Skeletal muscle cell (primary cell): ENCODE measurements around the gene PRAC1.

Experiments
- DNase-seq: peaks from one replicate; pipeline ENCODE4 v3.0.0-alpha.2; 2010; ENCODE audit warnings: low read depth
- H3K4me3 ChIP-seq: 2 replicates; pipeline ENCODE4 v1.5.1; 2011; ENCODE audit warnings: low read depth, mild to moderate bottlenecking, control low read depth, low read length, moderate library complexity

PRAC1 gene

DNA sequence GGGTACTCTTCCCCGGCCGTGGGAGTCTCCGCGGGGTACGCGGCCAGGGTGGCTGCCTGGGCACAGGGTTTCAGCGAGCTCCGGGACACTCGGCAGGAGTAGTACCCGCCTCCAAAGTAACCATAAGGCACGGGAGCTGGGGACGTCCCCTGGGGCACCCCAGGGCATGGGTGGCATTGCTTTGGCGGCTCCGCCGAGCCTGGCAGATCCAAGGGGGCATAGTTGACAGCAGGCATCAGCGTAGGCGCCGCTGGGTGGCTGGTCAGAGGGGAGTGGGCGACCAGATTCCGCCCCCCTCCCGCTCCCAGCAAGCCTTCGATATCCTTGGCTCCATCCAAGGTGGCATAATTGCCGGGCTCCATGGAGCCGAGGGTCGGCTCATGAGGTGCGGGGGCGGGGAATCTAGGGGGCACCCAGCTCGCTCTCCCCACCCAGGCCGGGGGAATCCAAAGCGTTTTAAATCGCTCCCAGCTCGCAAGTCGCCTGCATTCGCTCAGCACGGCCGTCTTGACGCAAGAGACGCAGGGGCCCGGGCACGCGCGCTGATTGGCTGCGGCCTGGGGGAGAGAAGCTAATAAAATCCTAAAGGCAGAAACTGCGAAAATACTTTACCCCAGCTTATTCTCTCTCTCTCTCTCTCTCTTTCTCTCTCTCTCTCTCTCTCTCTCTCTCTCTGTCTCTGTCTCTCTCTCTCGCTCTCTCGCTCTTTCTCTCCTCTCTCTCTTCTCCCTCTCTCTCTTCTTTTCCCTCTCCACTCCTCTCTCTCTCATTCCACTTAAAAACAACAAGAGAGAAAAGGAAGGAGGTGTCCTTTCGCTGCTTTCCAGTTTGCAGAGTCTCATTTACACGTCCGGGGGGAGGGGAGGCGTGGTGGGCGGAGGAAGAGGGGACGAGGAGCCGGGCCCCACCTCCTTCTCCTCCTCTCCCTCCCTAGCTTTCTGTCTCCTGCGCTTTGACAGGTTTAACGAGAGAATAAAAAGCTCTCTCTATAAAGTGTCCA is 6.2 kb upstream of the PRAC1 start, which contains the start of gene HOXB13:
Gene HOXB13, minus strand, starts transcription at position 519 of the 1,000 bp plus-strand sequence. Its CDS starts 157 bp downstream, at position 362.
- DNase-seq, result no peak
- peak within 1 kb of the TSS; percentile 29 for H3K4me3 ChIP-seq

GRCh38 chr17:48727415-48728175 is 5.3 kb upstream of the PRAC1 start:
- DNase-seq, result no peak
- H3K4me3 ChIP-seq, result no peak overlapping the region

- no peak overlapping the region for H3K4me3 ChIP-seq
- DNase-seq, result no peak
These were observed 4.6 kb upstream of the PRAC1 start for GRCh38 chr17:48726916-48727286.

- no peak for DNase-seq
- H3K4me3 ChIP-seq, result no peak overlapping the region
These were observed 4.0 kb upstream of the PRAC1 start for GRCh38 chr17:48726114-48726915.

DNA sequence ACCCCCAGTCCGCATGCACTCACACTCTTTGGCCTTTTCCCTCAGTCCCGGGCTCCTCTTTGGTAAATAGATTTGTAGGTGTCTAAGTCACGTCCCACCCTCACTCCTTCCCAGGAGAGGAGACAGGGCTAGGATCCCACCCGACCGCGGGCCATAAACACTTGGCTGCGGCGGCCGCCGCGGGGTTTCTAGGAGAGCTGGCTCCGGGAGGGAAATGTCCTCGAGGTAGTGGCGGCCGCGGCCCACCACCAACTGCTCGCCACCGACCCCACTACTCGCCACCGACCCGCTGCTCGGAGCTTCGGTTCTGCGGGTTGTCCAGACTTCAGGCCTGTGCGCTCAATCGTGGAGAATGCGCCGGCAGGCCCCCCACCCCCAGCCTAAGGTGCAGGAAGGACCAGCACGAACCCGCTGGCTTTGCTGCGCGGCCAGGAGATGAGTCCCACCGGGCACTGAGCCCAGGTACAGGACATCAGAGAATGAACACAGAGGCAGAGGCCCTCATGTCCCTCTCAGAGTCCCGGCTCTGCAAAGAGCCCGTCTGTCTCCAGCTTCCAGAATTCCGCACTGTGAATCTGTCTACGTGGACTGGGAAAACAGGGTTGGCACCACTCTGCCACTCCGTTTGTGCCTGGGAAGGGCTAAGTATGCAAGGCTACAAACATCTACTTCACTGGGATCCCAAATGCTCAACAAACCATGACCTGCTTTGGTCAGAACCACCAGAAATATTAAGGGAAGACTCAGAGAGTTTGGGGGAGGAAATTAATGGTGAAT is 3.2 kb upstream of the PRAC1 start:
- DNase-seq, result no peak
- H3K4me3 ChIP-seq, result no peak overlapping the region

GRCh38 chr17:48725004-48725287 is 2.6 kb upstream of the PRAC1 start:
- DNase-seq, result no peak
- H3K4me3 ChIP-seq, result no peak overlapping the region

DNA sequence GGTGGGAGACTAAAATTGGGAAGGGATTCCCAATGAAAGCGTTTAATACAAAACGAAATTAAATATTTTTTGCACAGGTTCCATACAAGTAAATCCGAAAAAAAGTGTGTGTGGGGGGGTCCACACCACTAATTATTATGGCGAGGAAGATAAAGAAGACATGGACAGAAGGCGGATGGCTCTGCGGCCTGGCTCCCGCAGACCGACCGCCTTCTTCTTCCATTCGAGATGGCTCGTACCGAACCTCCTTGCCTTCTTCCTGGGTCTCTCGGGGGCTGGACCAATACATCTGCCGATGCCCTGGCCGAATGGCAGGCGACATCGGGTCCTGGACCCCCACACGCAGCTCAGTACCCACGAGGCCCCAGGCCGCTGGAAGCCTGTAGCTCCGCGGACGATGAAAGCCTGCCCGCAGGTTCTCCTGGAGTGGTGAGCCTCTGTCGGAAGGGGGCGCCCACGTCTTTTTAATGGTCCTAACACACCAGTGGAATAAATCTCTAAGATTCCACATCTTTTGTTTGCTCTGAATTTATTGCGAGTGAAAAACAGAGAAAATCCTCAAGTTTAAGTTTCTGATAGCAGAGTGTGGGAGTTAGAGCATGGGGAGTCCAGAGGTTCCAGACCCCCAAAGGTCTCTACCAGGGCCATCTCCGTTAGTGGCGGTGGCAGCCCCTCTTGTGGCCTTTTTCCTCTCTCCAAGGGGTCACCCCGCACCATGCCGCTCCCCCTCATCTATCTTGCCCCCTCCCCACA is 2.1 kb upstream of the PRAC1 start:
- DNase-seq, result peak; percentile 14
- H3K4me3 ChIP-seq, result no peak overlapping the region

GRCh38 chr17:48723423-48724250 is 1.3 kb upstream of the PRAC1 start:
- H3K4me3 ChIP-seq, result no peak overlapping the region
- DNase-seq, result no peak

- DNase-seq, result no peak
- no peak within 1 kb of the TSS for H3K4me3 ChIP-seq
These were observed 651 bp upstream of the PRAC1 start, which contains the start of gene PRAC2 for GRCh38 chr17:48722915-48723422. PRAC2 (plus strand) TSS chr17:48723185; CDS start chr17:48724411, 1,226 bp downstream.

GRCh38 chr17:48721009-48721402 is 1.3 kb downstream of the PRAC1 start:
- H3K4me3 ChIP-seq, result no peak overlapping the region
- no peak for DNase-seq

DNA sequence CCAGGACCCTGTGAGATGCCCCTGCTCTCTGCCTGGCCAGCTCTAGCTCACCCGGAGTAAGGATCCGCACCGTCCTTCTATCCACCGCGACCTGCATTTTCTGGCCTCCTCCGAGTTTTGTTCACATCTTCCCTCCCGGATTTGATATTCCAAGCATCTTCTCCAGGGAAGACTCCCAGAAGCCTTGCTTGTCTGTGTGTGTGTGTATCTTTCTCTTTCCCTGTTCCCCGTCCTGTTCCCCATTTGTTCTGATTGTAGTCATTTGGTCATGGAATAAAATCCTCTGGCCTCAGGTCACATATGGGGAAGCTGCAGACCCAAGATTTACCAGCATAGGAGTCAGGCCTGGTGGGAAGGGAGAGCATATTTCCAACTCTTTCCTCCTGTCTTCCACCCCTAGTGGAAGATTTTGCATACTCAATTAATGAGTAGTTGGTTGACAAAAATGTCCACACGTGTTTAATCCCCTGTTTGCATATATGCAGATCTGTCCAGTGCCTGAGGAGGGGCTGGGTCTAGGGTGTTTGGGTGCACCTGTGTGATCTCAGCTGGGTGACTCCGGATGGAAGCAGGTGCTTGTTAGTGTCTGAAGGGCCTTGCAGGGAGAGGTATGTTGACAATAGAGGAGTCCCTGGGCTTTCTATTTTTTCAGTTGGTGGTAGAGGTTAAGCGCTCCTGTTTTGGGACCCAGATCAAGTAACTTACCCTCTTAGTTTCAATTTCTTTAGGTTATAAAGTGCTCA is 1.9 kb downstream of the PRAC1 start:
- H3K4me3 ChIP-seq, result no peak overlapping the region
- no peak for DNase-seq

DNA sequence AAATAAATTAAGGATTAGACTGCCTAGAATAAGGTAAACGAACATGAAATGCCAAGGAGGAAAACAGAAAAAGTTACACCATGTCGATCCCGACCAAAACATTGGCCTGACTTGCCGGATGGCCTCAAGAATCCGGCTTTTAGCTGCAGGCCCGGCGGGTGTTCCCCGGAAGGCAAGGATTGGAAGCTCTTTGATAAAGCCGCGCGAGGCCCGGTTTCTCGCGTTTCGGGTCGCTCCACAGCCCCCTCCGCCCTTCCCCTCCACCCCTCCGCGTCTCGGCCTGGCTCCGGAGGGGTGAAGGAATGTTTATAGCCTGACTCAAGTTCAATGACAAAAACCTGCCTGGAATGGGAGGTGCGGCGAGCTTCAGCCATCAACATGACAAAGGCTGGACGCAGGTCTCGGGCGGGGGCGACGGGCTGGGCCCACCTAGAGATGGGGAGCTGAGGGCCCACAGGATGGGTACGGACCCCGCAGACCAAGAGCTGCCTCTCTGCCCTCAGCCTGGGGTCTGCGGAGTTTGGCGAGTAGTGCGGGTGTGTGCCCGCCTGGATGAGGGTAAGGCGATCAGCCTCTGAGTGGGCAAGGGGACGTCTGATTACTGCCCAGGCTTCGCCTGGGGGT is 2.6 kb downstream of the PRAC1 start:
- H3K4me3 ChIP-seq, result no peak overlapping the region
- no peak for DNase-seq

- no peak overlapping the region for H3K4me3 ChIP-seq
- DNase-seq, result no peak
These were observed 3.3 kb downstream of the PRAC1 start for GRCh38 chr17:48718761-48719641.

GRCh38 chr17:48718227-48718760 is 4.0 kb downstream of the PRAC1 start:
- no peak overlapping the region for H3K4me3 ChIP-seq
- DNase-seq, result no peak
